ENCODE data around the gene ARL6IP1.
"Not testable (repeated sequence)": the region's sequence is repeated elsewhere in the genome, so short reads cannot be mapped to it uniquely, and the experiment has no call there.

DNA sequence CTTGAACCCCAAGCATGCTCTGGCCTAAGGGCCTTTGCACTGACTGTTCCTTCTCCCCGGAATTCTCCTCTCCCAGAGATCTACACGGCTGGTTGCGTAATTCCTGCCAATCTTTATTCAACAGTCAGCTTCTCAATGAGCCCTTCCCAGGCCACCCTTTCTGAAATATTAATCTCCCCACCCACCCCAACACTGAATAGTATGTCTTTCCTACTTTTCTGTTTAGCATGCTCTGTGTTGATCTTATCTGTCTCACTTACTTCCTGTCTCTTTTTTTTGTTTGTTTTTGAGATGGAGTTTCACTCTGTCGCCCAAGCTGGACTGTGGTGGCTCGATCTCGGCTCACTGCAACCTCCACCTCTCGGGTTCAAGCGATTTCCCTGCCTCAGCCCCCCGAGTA is 44.7 kb downstream of the ARL6IP1 start:
- TF ChIP-seq, protein P1, sequence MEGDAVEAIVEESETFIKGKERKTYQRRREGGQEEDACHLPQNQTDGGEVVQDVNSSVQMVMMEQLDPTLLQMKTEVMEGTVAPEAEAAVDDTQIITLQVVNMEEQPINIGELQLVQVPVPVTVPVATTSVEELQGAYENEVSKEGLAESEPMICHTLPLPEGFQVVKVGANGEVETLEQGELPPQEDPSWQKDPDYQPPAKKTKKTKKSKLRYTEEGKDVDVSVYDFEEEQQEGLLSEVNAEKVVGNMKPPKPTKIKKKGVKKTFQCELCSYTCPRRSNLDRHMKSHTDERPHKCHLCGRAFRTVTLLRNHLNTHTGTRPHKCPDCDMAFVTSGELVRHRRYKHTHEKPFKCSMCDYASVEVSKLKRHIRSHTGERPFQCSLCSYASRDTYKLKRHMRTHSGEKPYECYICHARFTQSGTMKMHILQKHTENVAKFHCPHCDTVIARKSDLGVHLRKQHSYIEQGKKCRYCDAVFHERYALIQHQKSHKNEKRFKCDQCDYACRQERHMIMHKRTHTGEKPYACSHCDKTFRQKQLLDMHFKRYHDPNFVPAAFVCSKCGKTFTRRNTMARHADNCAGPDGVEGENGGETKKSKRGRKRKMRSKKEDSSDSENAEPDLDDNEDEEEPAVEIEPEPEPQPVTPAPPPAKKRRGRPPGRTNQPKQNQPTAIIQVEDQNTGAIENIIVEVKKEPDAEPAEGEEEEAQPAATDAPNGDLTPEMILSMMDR (IDR thresholded peaks at IDR 0.05), result not testable (repeated sequence)
- not testable (repeated sequence) for TF ChIP-seq POLR2A (IDR thresholded peaks at IDR 0.05)

Data from uterus (tissue), 2 donors.